ENCODE data around the gene ETS2. TPM values are rescaled to one million over a fixed set of nuclear protein-coding genes. Genes with fewer than 3 reads are reported as not detected.
A peak's percentile ranks its signal among the peaks of the same experiment; 100 is the strongest.

The ETS2 gene
- polyA plus RNA-seq, 3 donors, result 54.2 to 150 (median 59.5) TPM

DNA sequence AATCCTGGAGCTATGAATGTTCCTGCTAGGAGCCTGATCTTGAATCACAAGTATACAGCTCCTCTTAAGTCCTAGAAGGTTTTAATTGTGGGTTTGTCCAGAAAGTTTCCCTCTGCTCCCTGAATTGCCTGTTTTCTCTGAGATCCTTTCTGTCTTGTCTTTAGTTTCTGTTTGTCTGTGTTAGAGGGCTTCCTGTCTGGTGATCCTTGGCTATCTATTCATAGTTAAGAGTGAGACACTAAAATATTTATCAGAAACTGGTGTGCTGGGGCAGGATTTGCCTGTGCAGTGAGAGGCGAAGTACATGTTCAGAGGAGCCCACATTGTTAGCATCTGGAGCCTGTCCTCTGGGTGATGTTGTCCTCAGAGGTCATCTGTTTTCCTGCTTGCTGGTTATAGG, 45.4 kb downstream of the ETS2 start:
- H2AFZ ChIP-seq (ENCODE audit: insufficient read depth, low read depth, low read length, poor library complexity, severe bottlenecking), result no peak overlapping the region

DNA sequence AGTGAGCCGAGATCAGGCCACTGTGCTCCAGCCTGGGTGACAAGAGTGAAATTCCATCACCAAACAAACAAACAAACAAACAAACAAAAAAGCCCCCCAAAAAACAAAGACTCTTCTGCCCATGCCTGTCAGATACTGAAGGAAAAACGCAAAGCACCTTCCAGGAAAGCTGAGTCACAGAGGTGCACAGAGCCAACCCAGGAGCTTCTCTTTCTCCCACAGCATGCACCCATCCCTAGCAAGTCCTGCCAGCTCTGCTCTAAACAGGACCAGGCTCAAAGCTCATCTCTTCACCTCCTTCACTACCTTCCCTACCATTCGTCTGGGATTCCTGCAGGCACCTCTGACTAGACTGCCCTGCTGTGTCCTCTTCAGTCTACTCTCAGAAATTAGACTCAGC, 46.5 kb downstream of the ETS2 start:
- H3K79me2 ChIP-seq (ENCODE audit: insufficient read depth, low read length), result no peaks in the 10 kb centered on the region
- TF ChIP-seq, protein P1, sequence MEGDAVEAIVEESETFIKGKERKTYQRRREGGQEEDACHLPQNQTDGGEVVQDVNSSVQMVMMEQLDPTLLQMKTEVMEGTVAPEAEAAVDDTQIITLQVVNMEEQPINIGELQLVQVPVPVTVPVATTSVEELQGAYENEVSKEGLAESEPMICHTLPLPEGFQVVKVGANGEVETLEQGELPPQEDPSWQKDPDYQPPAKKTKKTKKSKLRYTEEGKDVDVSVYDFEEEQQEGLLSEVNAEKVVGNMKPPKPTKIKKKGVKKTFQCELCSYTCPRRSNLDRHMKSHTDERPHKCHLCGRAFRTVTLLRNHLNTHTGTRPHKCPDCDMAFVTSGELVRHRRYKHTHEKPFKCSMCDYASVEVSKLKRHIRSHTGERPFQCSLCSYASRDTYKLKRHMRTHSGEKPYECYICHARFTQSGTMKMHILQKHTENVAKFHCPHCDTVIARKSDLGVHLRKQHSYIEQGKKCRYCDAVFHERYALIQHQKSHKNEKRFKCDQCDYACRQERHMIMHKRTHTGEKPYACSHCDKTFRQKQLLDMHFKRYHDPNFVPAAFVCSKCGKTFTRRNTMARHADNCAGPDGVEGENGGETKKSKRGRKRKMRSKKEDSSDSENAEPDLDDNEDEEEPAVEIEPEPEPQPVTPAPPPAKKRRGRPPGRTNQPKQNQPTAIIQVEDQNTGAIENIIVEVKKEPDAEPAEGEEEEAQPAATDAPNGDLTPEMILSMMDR (IDR thresholded peaks at IDR 0.05), result no peak
- H3K4me1 Mint-ChIP-seq, result peaks cover 13% of the 10 kb centered on the region
- no peak overlapping the region for H3K4me2 ChIP-seq (replicated peaks; ENCODE audit: extremely low read depth, low read length, poor library complexity, severe bottlenecking)
- H3K27me3 ChIP-seq (ENCODE audit: control insufficient read depth in 2 of 2, insufficient read depth in 2 of 2, low read length in 2 of 2), result no peaks in the 10 kb centered on the region
- H3K4me3 Mint-ChIP-seq, result no peak overlapping the region
- DNase-seq, result no peak
- H3K36me3 Mint-ChIP-seq, result no peaks in the 10 kb centered on the region
- H4K20me1 ChIP-seq (ENCODE audit: insufficient read depth, low read length), result no peaks in the 10 kb centered on the region
- peaks cover 0 to 3% (median 0%) of the 10 kb centered on the region in 7 donors for H3K9me3 Mint-ChIP-seq
- no peak overlapping the region for H3K27ac Mint-ChIP-seq
- no peak overlapping the region for H3K9ac ChIP-seq (ENCODE audit: insufficient read depth, low read length, poor library complexity, severe bottlenecking)
- WGBS (ENCODE audit: insufficient coverage), result 91% methylated on average over 3 of the region's 3 CpGs
- H3K27me3 Mint-ChIP-seq (ENCODE audit: low read depth in 3 of 3), result peaks cover 1 to 5% (median 3%) of the 10 kb centered on the region in 3 donors
- no peak overlapping the region for H2AFZ ChIP-seq (ENCODE audit: insufficient read depth, low read depth, low read length, poor library complexity, severe bottlenecking)
- H3K4me1 ChIP-seq (ENCODE audit: control insufficient read depth in 1 of 2, insufficient read depth in 2 of 2, low read length in 2 of 2), result no peaks in the 10 kb centered on the region
- H3K36me3 ChIP-seq (replicated peaks in 1 of 2; ENCODE audit: control insufficient read depth in 1 of 2, insufficient read depth in 2 of 2, low read length in 2 of 2), result no peaks in the 10 kb centered on the region
- H3K9me3 ChIP-seq (replicated peaks in 1 of 2; ENCODE audit: control insufficient read depth in 1 of 2, insufficient read depth in 1 of 2, low read length in 2 of 2), result no peaks in the 10 kb centered on the region
- intact Hi-C loops (cut with micrococcal nuclease), result no loop called here
- no peak overlapping the region for H3K27ac ChIP-seq (ENCODE audit: low read depth in 1 of 2, low read length in 2 of 2)
- H3K4me3 ChIP-seq (replicated peaks in 1 of 3; ENCODE audit: low read depth in 2 of 3, low read length in 3 of 3), result no peak overlapping the region

More for the DNA sequence above, 45.4 kb downstream of the ETS2 start:
- peak overlapping the region in 1 of 7 donors; percentile 37 for H3K27ac Mint-ChIP-seq
- H3K4me1 Mint-ChIP-seq, result peaks cover 13% of the 10 kb centered on the region
- H3K9ac ChIP-seq (ENCODE audit: insufficient read depth, low read length, poor library complexity, severe bottlenecking), result no peak overlapping the region
- H3K27ac ChIP-seq (ENCODE audit: low read depth in 1 of 2, low read length in 2 of 2), result no peak overlapping the region
- H3K36me3 ChIP-seq (replicated peaks in 1 of 2; ENCODE audit: control insufficient read depth in 1 of 2, insufficient read depth in 2 of 2, low read length in 2 of 2), result no peaks in the 10 kb centered on the region
- peaks cover 0 to 3% (median 0%) of the 10 kb centered on the region in 7 donors for H3K9me3 Mint-ChIP-seq
- DNase-seq, result no peak
- 100% methylated on average over 1 of the region's 1 CpG for WGBS (ENCODE audit: insufficient coverage)
- H3K79me2 ChIP-seq (ENCODE audit: insufficient read depth, low read length), result no peaks in the 10 kb centered on the region
- peaks cover 1 to 4% (median 3%) of the 10 kb centered on the region in 3 donors for H3K27me3 Mint-ChIP-seq (ENCODE audit: low read depth in 3 of 3)
- TF ChIP-seq, protein P1 (IDR thresholded peaks at IDR 0.05), result no peak
- H3K27me3 ChIP-seq (ENCODE audit: control insufficient read depth in 2 of 2, insufficient read depth in 2 of 2, low read length in 2 of 2), result no peaks in the 10 kb centered on the region
- H4K20me1 ChIP-seq (ENCODE audit: insufficient read depth, low read length), result no peaks in the 10 kb centered on the region
- no peak overlapping the region for H3K4me3 ChIP-seq (replicated peaks in 1 of 3; ENCODE audit: low read depth in 2 of 3, low read length in 3 of 3)
- H3K9me3 ChIP-seq (replicated peaks in 1 of 2; ENCODE audit: control insufficient read depth in 1 of 2, insufficient read depth in 1 of 2, low read length in 2 of 2), result no peaks in the 10 kb centered on the region
- no peaks in the 10 kb centered on the region for H3K4me1 ChIP-seq (ENCODE audit: control insufficient read depth in 1 of 2, insufficient read depth in 2 of 2, low read length in 2 of 2)
- no peak overlapping the region for H3K4me3 Mint-ChIP-seq
- intact Hi-C loops (cut with micrococcal nuclease), result no loop called here
- no peak overlapping the region for H3K4me2 ChIP-seq (replicated peaks; ENCODE audit: extremely low read depth, low read length, poor library complexity, severe bottlenecking)
- H3K36me3 Mint-ChIP-seq, result no peaks in the 10 kb centered on the region
